Stomach (tissue), 4 donors: Measurements from ENCODE around the gene BZW1.

ENCODE experiments used
- CTCF ChIP-seq, 7 experiments: fragments of 450-650 bp in 4 of 7; fragments of 200-600 bp in 3 of 7; sonication (generic) in 3 of 7; IDR thresholded peaks; one replicate each; pipeline ENCODE4 v1.5.1; 2016 to 2019; ENCODE audit warnings: antibody characterized with exemption in 7 of 7, control low read depth in 2 of 7, mild to moderate bottlenecking in 1 of 7
- EP300 ChIP-seq: sonication (generic); formaldehyde crosslinking; IDR thresholded peaks from one replicate; pipeline ENCODE4 v1.6.1; 2017; ENCODE audit warnings: antibody characterized with exemption
- POLR2A ChIP-seq, 4 donors: fragments of 450-650 bp; IDR thresholded peaks; one replicate each; pipeline ENCODE4 v1.6.1; 2016; ENCODE audit warnings: antibody characterized with exemption in 4 of 4, control low read depth in 2 of 4, mild to moderate bottlenecking in 1 of 4, moderate library complexity in 1 of 4
- POLR2AphosphoS5 ChIP-seq, 3 donors: sonication (generic); formaldehyde crosslinking; IDR thresholded peaks; one replicate each; pipeline ENCODE4 v1.6.1; 2016; ENCODE audit warnings: antibody characterized with exemption in 3 of 3

GRCh38 chr2:200864176-200865034, 52.7 kb downstream of the BZW1 start, which contains the start of gene CLK1:
- TF ChIP-seq POLR2A (IDR thresholded peaks at IDR 0.05) (peak in 2 of 4 donors; percentile 99 to 100), CTCF (IDR thresholded peaks at IDR 0.05) (no peak), POLR2AphosphoS5 (IDR thresholded peaks at IDR 0.05) (peak; percentile 100), EP300 (no peak)
